GM23338 (cell line): Measurements from ENCODE around the gene SLC2A6. TPM values are rescaled to one million over a fixed set of nuclear protein-coding genes. Genes with fewer than 3 reads are reported as not detected.

Experiments
- ATAC-seq: fragments of 200-7000 bp; cut with Tn5 transposase; 3 replicates; pipeline ENCODE4 v1.9.1; 2020
- DNase-seq: peaks from one replicate; pipeline ENCODE4 v3.0.0-alpha.2; 2015; ENCODE audit warnings: low spot score
- H2AFZ ChIP-seq: fragments of 200-600 bp; sonication (generic); 2 replicates; pipeline ENCODE4 v1.8.0; 2016; ENCODE audit warnings: antibody characterized with exemption, mild to moderate bottlenecking, moderate library complexity
- H3F3A ChIP-seq: fragments of 200-600 bp; sonication (generic); replicated peaks from 2 replicates; pipeline ENCODE4 v1.8.0; 2017; ENCODE audit warnings: antibody characterized with exemption, mixed run types, low read depth
- H3K27ac ChIP-seq: fragments of 200-600 bp; sonication (generic); 2 replicates; pipeline ENCODE4 v1.6.1; 2016; ENCODE audit warnings: low read depth
- H3K27me3 ChIP-seq: fragments of 200-600 bp; sonication (generic); 2 replicates; pipeline ENCODE4 v1.8.0; 2016; ENCODE audit warnings: mild to moderate bottlenecking, mixed run types, moderate library complexity; ENCODE audit not compliant: insufficient read depth
- H3K36me3 ChIP-seq: fragments of 200-600 bp; sonication (generic); 2 replicates; pipeline ENCODE4 v1.8.0; 2016; ENCODE audit warnings: mild to moderate bottlenecking; ENCODE audit not compliant: insufficient read depth
- H3K4me1 ChIP-seq: fragments of 200-600 bp; sonication (generic); 2 replicates; pipeline ENCODE4 v1.8.0; 2016; ENCODE audit warnings: mild to moderate bottlenecking, moderate library complexity; ENCODE audit not compliant: insufficient read depth
- H3K4me2 ChIP-seq: fragments of 200-600 bp; sonication (generic); 2 replicates; pipeline ENCODE4 v1.7.1; 2017; ENCODE audit warnings: mixed run types
- H3K4me3 ChIP-seq: fragments of 200-600 bp; sonication (generic); 2 replicates; pipeline ENCODE4 v1.6.1; 2016; ENCODE audit warnings: mixed run types
- H3K79me2 ChIP-seq: fragments of 200-600 bp; sonication (generic); replicated peaks from 2 replicates; pipeline ENCODE4 v1.8.0; 2017; ENCODE audit warnings: mild to moderate bottlenecking; ENCODE audit not compliant: insufficient read depth
- H3K9me2 ChIP-seq: fragments of 200-600 bp; sonication (generic); 2 replicates; pipeline ENCODE4 v1.8.0; 2017; ENCODE audit not compliant: insufficient read depth
- H4K20me1 ChIP-seq: fragments of 200-600 bp; sonication (generic); replicated peaks from 2 replicates; pipeline ENCODE4 v1.8.0; 2017; ENCODE audit warnings: mild to moderate bottlenecking; ENCODE audit not compliant: insufficient read depth
- H3K27ac Mint-ChIP-seq: 2 replicates; pipeline ENCODE4 v1.8.0; 2020; ENCODE audit warnings: inconsistent platforms, mild to moderate bottlenecking, moderate library complexity, mixed read lengths
- H3K27me3 Mint-ChIP-seq: 3 replicates; pipeline ENCODE4 v1.8.0; 2022; ENCODE audit warnings: low read depth, mild to moderate bottlenecking, moderate library complexity, mixed read lengths, inconsistent platforms; ENCODE audit not compliant: insufficient read depth, poor library complexity
- H3K36me3 Mint-ChIP-seq: 3 replicates; pipeline ENCODE4 v1.8.0; 2021; ENCODE audit warnings: low read depth, mild to moderate bottlenecking, inconsistent platforms, moderate library complexity, mixed read lengths
- H3K4me1 Mint-ChIP-seq: 3 replicates; pipeline ENCODE4 v1.8.0; 2020; ENCODE audit warnings: mild to moderate bottlenecking, inconsistent platforms, mixed read lengths
- H3K4me3 Mint-ChIP-seq: 3 replicates; pipeline ENCODE4 v1.8.0; 2021; ENCODE audit warnings: moderate library complexity, mild to moderate bottlenecking, inconsistent platforms, mixed read lengths
- H3K9me3 Mint-ChIP-seq: 3 replicates; pipeline ENCODE4 v1.8.0; 2020; ENCODE audit warnings: moderate library complexity, mild to moderate bottlenecking, inconsistent platforms, mixed read lengths
- CTCF ChIP-seq, 2 experiments: fragments of 200-600 bp in 1 of 2; sonication (generic) in 1 of 2; conservative IDR thresholded peaks; 2 replicates each; pipeline versions ENCODE4 v1.5.1 to v1.6.1; 2016 to 2017; ENCODE audit warnings: antibody characterized with exemption in 2 of 2, low read depth in 2 of 2, mild to moderate bottlenecking in 2 of 2, moderate library complexity in 1 of 2
- EZH2phosphoT487 ChIP-seq: fragments of 200-600 bp; sonication (generic); IDR thresholded peaks from one replicate; pipeline ENCODE4 v1.8.1; 2018; ENCODE audit warnings: antibody characterized with exemption; ENCODE audit not compliant: unreplicated experiment
- NANOG ChIP-seq: IDR thresholded peaks from 2 replicates; pipeline ENCODE4 v1.6.1; 2016; ENCODE audit warnings: antibody characterized with exemption, borderline replicate concordance
- ZNF114 ChIP-seq: fragments of 250-450 bp; sonication (Bioruptor Pico); IDR thresholded peaks from 2 replicates; pipeline ENCODE4 v1.5.0; 2020; ENCODE audit warnings: mild to moderate bottlenecking, moderate library complexity
- polyA plus RNA-seq: library from polyadenylated mRNA; unstranded; fragments of >200 nt; fragmentation: Nextera tagmentation; extraction: Ambion mirVana; gene quantifications from 2 replicates; pipeline ENCODE4 v1.2.1, GENCODE V29; 2016
- total RNA-seq: library from RNA; depleted of rRNA; stranded (reverse); fragments of >200 nt; shearing (Covaris generic); gene quantifications from 2 replicates; pipeline ENCODE4 v1.2.3, GENCODE V29; 2014

The SLC2A6 gene
- total and polyA plus RNA-seq, 2 experiments from 2014 or later: 17.5 to 39.3 TPM

- H3K27ac ChIP-seq: no peak overlapping the region
- Mint-ChIP-seq H3K36me3 (peaks cover 3% of the 10 kb centered on the region; the same call in 1 of the 3 replicates), H3K9me3 (no peaks in the 10 kb centered on the region), H3K4me3 (no peak overlapping the region), H3K4me1 (peaks cover 21% of the 10 kb centered on the region), H3K27me3 (peaks cover 13% of the 10 kb centered on the region), H3K27ac (no peak overlapping the region)
- H3K4me2 ChIP-seq: no peak overlapping the region
- H3K27me3 ChIP-seq: no peaks in the 10 kb centered on the region
- no peak overlapping the region for H2AFZ ChIP-seq
- H3K4me3 ChIP-seq: no peak overlapping the region
- peaks cover 12% of the 10 kb centered on the region; the same call in 1 of the 2 replicates for H3F3A ChIP-seq
- TF ChIP-seq CTCF (conservative IDR thresholded peaks at IDR 0.05; ENCODE audit: low read depth in 2 of 2): peak; percentile 52 to 84
- no peak for TF ChIP-seq ZNF114 (CRISPR knock-in tag)
- no peak for TF ChIP-seq EZH2phosphoT487
- H3K9me2 ChIP-seq: no peaks in the 10 kb centered on the region
- no peaks in the 10 kb centered on the region for H3K36me3 ChIP-seq
- peaks cover 15% of the 10 kb centered on the region; the same call in 1 of the 2 replicates for H3K4me1 ChIP-seq
- peaks cover 13% of the 10 kb centered on the region; the same call in 1 of the 2 replicates for H3K79me2 ChIP-seq
- DNase-seq (peak; percentile 70), ATAC-seq (peak; percentile 18)
- H4K20me1 ChIP-seq: peaks cover 3% of the 10 kb centered on the region; the same call in 1 of the 2 replicates
Observed at GRCh38 chr9:133463234-133463863, 15.6 kb downstream of the SLC2A6 start.

- Histone ChIP-seq H4K20me1 (peaks cover 3% of the 10 kb centered on the region; the same call in 1 of the 2 replicates), H3K79me2 (peaks cover 13% of the 10 kb centered on the region; the same call in 1 of the 2 replicates), H3K36me3 (no peaks in the 10 kb centered on the region), H2AFZ (no peak overlapping the region), H3K4me2 (no peak overlapping the region), H3K27me3 (no peaks in the 10 kb centered on the region), H3F3A (peaks cover 6% of the 10 kb centered on the region; the same call in 1 of the 2 replicates), H3K27ac (no peak overlapping the region), H3K4me3 (no peak overlapping the region), H3K4me1 (peaks cover 15% of the 10 kb centered on the region; the same call in 1 of the 2 replicates), H3K9me2 (no peaks in the 10 kb centered on the region)
- Mint-ChIP-seq H3K36me3 (peaks cover 3% of the 10 kb centered on the region; the same call in 1 of the 3 replicates), H3K27me3 (peaks cover 13% of the 10 kb centered on the region), H3K4me1 (peaks cover 21% of the 10 kb centered on the region), H3K9me3 (no peaks in the 10 kb centered on the region), H3K4me3 (no peak overlapping the region), H3K27ac (no peak overlapping the region)
- DNase-seq (no peak), ATAC-seq (no peak)
- TF ChIP-seq NANOG (no peak), CTCF (conservative IDR thresholded peaks at IDR 0.05; ENCODE audit: low read depth in 2 of 2) (peak in 1 of 2 experiments; percentile 25; a peak in 1 of 4 replicates)
Observed at GRCh38 chr9:133461975-133462374, 16.9 kb downstream of the SLC2A6 start.
